HepG2 (cell line): ENCODE data around the gene MPC1. TPM values are rescaled to one million over a fixed set of nuclear protein-coding genes. Genes with fewer than 3 reads are reported as not detected.

Experiments
- CEBPG ChIP-seq: IDR thresholded peaks from 2 replicates; pipeline ENCODE4 v1.6.1; 2016
- FOXA3 ChIP-seq: IDR thresholded peaks from 2 replicates; pipeline ENCODE4 v1.6.1; 2016; ENCODE audit warnings: missing genetic modification reagents, missing compliant biosample characterization
- FOXP1 ChIP-seq, 2 experiments: fragments of 450-650 bp in 1 of 2; IDR thresholded peaks; 2 replicates each; pipeline ENCODE4 v1.6.1; 2017 to 2018; ENCODE audit warnings: antibody characterized with exemption in 1 of 2
- GTF2F1 ChIP-seq: fragments of 150-350 bp; IDR thresholded peaks from 2 replicates; pipeline ENCODE4 v1.6.1; 2014; ENCODE audit warnings: low read length
- HMG20B ChIP-seq: conservative IDR thresholded peaks from 2 replicates; pipeline ENCODE4 v1.6.1; 2016; ENCODE audit warnings: missing genetic modification reagents, missing compliant biosample characterization
- MAZ ChIP-seq, 2 experiments: sonication (generic) in 1 of 2; formaldehyde crosslinking in 1 of 2; IDR thresholded peaks; 2 replicates each; pipeline versions ENCODE4 v1.5.0 to v1.6.1; 2012 to 2020; ENCODE audit warnings: low read depth in 2 of 2, mild to moderate bottlenecking in 2 of 2, borderline replicate concordance in 1 of 2, improper control_type of control experiment in 1 of 2, low read length in 1 of 2, missing genetic modification reagents in 1 of 2, moderate library complexity in 1 of 2
- MED1 ChIP-seq: sonication (generic); formaldehyde crosslinking; IDR thresholded peaks from 2 replicates; pipeline ENCODE4 v1.4.0; 2020; ENCODE audit warnings: missing genetic modification reagents
- NCOA2 ChIP-seq: sonication (generic); formaldehyde crosslinking; IDR thresholded peaks from 2 replicates; pipeline ENCODE4 v1.8.0; 2022; ENCODE audit warnings: inconsistent platforms
- NCOA5 ChIP-seq: sonication (generic); formaldehyde crosslinking; IDR thresholded peaks from 2 replicates; pipeline ENCODE4 v1.4.0; 2020; ENCODE audit warnings: missing genetic modification reagents
- NR2F1 ChIP-seq, 2 experiments: fragments of 450-650 bp in 1 of 2; formaldehyde crosslinking in 1 of 2; IDR thresholded peaks; 2 replicates each; pipeline versions ENCODE4 v1.5.0 to v1.6.1; 2016 to 2020; ENCODE audit warnings: mild to moderate bottlenecking in 1 of 2, missing compliant biosample characterization in 1 of 2, missing genetic modification reagents in 1 of 2, moderate library complexity in 1 of 2
- RARA ChIP-seq: IDR thresholded peaks from 2 replicates; pipeline ENCODE4 v1.6.1; 2016; ENCODE audit warnings: missing genetic modification reagents, missing compliant biosample characterization
- RCOR2 ChIP-seq: IDR thresholded peaks from 2 replicates; pipeline ENCODE4 v1.6.1; 2016; ENCODE audit warnings: missing biosample characterization, missing genetic modification reagents
- RFX3 ChIP-seq: IDR thresholded peaks from 2 replicates; pipeline ENCODE4 v1.6.1; 2016; ENCODE audit warnings: missing biosample characterization, missing genetic modification reagents
- SATB2 ChIP-seq: sonication (generic); formaldehyde crosslinking; IDR thresholded peaks from 2 replicates; pipeline ENCODE4 v1.5.0; 2020; ENCODE audit warnings: missing genetic modification reagents
- SIX1 ChIP-seq: sonication (generic); formaldehyde crosslinking; IDR thresholded peaks from 2 replicates; pipeline ENCODE4 v1.4.0; 2020; ENCODE audit warnings: missing genetic modification reagents, borderline replicate concordance
- YEATS2 ChIP-seq: sonication (generic); formaldehyde crosslinking; IDR thresholded peaks from 2 replicates; pipeline ENCODE4 v1.4.0; 2020; ENCODE audit warnings: missing genetic modification reagents, borderline replicate concordance
- ZBTB20 ChIP-seq: sonication (generic); formaldehyde crosslinking; IDR thresholded peaks from 2 replicates; pipeline ENCODE4 v1.8.1; 2023; ENCODE audit warnings: missing genetic modification reagents, low read depth, mild to moderate bottlenecking, borderline replicate concordance
- ZFP1 ChIP-seq: IDR thresholded peaks from 2 replicates; pipeline ENCODE4 v1.6.1; 2016
- ZFP41 ChIP-seq: sonication (generic); formaldehyde crosslinking; IDR thresholded peaks from 2 replicates; pipeline ENCODE4 v1.4.0; 2020; ENCODE audit warnings: mild to moderate bottlenecking, missing genetic modification reagents, borderline replicate concordance
- ZFP62 ChIP-seq: sonication (generic); formaldehyde crosslinking; IDR thresholded peaks from 2 replicates; pipeline ENCODE4 v1.4.0; 2020; ENCODE audit warnings: missing genetic modification reagents
- ZNF207 ChIP-seq: fragments of 450-650 bp; IDR thresholded peaks from 2 replicates; pipeline ENCODE4 v1.6.1; 2016; ENCODE audit warnings: antibody characterized with exemption, borderline replicate concordance
- ZNF749 ChIP-seq: sonication (generic); formaldehyde crosslinking; IDR thresholded peaks from 2 replicates; pipeline ENCODE4 v1.8.0; 2022; ENCODE audit warnings: mild to moderate bottlenecking, missing genetic modification reagents, moderate library complexity, borderline replicate concordance
- polyA plus RNA-seq, 8 experiments: library from polyadenylated mRNA; depleted of rRNA in 3 of 8; stranded (reverse) in 7 of 8; unstranded in 1 of 8; fragments of >200 nt; fragmentation: Illumina TruSeq in 4 of 8; extraction: Trizol in 4 of 8; gene quantifications; 2 replicates each; pipeline versions ENCODE4 v1.2.1 to v1.2.3, GENCODE V29; 2011 to 2016; ENCODE audit warnings: low read depth in 4 of 8, missing spikeins in 1 of 8, mixed read lengths in 1 of 8; ENCODE audit not compliant: insufficient read depth in 1 of 8
- total RNA-seq, 5 experiments: library from RNA; depleted of rRNA; stranded (reverse); fragments of >200 nt; fragmentation: Illumina TruSeq; extraction: Trizol; gene quantifications; 2 replicates each; pipeline ENCODE4 v1.2.3, GENCODE V29; 2016; ENCODE audit warnings: low read depth in 1 of 5
- TF ChIP-seq, protein P1 (sequence below): IDR thresholded peaks from 2 replicates; pipeline ENCODE4 v1.6.1; 2016; ENCODE audit warnings: mild to moderate bottlenecking
- TF ChIP-seq, protein P2 (sequence below): sonication (generic); formaldehyde crosslinking; IDR thresholded peaks from 2 replicates; pipeline ENCODE4 v1.4.0; 2020; ENCODE audit warnings: missing genetic modification reagents; ENCODE audit errors: not compliant biosample characterization
- TF ChIP-seq, protein P3 (sequence below): sonication (generic); formaldehyde crosslinking; IDR thresholded peaks from 2 replicates; pipeline ENCODE4 v1.5.1; 2020; ENCODE audit warnings: missing genetic modification reagents, mild to moderate bottlenecking, borderline replicate concordance
- TF ChIP-seq, protein P4 (sequence below): sonication (generic); formaldehyde crosslinking; IDR thresholded peaks from 2 replicates; pipeline ENCODE4 v1.4.0; 2020; ENCODE audit warnings: missing genetic modification reagents, borderline replicate concordance
- TF ChIP-seq, protein P5 (sequence below): IDR thresholded peaks from 2 replicates; pipeline ENCODE4 v1.6.1; 2018; ENCODE audit warnings: missing genetic modification reagents

MPC1 gene
- total and polyA plus RNA-seq, 2 of the 13 experiments (the other 11 are each of a cell fraction or from before 2014, with no cell fraction given) = 189 to 214 TPM

DNA sequence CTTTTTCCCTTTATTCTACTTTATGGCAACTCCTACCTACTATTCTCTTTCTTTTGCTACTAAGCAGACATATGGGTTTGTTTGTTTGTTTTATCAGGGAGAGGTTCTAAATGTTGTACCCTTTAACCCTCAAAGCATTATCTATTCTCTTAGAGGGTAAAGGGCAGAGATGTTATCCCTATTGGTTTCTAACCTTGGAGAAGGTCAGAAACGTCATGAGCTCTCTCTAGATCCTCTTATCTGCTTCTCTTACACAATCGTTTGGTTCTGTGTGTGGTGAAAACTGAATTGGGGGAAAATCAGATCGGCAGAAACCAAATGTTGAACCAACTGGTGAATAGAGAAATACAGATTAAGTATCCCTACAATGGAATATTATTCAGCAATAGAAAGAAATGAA, 6.4 kb upstream of the MPC1 start (continued):
- TF ChIP-seq, protein P1, sequence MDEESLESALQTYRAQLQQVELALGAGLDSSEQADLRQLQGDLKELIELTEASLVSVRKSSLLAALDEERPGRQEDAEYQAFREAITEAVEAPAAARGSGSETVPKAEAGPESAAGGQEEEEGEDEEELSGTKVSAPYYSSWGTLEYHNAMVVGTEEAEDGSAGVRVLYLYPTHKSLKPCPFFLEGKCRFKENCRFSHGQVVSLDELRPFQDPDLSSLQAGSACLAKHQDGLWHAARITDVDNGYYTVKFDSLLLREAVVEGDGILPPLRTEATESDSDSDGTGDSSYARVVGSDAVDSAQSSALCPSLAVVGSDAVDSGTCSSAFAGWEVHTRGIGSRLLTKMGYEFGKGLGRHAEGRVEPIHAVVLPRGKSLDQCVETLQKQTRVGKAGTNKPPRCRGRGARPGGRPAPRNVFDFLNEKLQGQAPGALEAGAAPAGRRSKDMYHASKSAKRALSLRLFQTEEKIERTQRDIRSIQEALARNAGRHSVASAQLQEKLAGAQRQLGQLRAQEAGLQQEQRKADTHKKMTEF (CRISPR knock-in tag) = no peak
- TF ChIP-seq ZNF207 (no peak), ZFP62 (CRISPR knock-in tag) (no peak), ZNF749 (CRISPR knock-in tag) (no peak), RARA (peak; percentile 76), NCOA2 (CRISPR knock-in tag) (peak; percentile 88), ZFP1 (CRISPR knock-in tag) (no peak), YEATS2 (CRISPR knock-in tag) (no peak), FOXP1 (IDR thresholded peaks at IDR 0.05) (no peak), FOXP1 (CRISPR knock-in tag; IDR thresholded peaks at IDR 0.05) (peak; percentile 72), SATB2 (no peak), NR2F1 (CRISPR knock-in tag; IDR thresholded peaks at IDR 0.05) (peak; percentile 47 to 60; a peak in 2 of 4 replicates), GTF2F1 (no peak), ZFP41 (CRISPR knock-in tag) (no peak), MED1 (CRISPR knock-in tag) (peak; percentile 92), NCOA5 (no peak), CEBPG (CRISPR knock-in tag) (peak; percentile 92), ZBTB20 (CRISPR knock-in tag) (no peak), HMG20B (0 out of 2 replicates have a peak, but pooled peaks have one; percentile 20), SIX1 (CRISPR knock-in tag) (peak; percentile 70; the same call in 1 of the 2 replicates), FOXA3 (CRISPR knock-in tag) (peak; percentile 68; the same call in 1 of the 2 replicates), RCOR2 (CRISPR knock-in tag) (no peak), RFX3 (CRISPR knock-in tag) (no peak), MAZ (IDR thresholded peaks at IDR 0.05; ENCODE audit: borderline replicate concordance, low read depth, low read length) (no peak), MAZ (CRISPR knock-in tag; IDR thresholded peaks at IDR 0.05; ENCODE audit: low read depth) (no peak)
- TF ChIP-seq, protein P2, sequence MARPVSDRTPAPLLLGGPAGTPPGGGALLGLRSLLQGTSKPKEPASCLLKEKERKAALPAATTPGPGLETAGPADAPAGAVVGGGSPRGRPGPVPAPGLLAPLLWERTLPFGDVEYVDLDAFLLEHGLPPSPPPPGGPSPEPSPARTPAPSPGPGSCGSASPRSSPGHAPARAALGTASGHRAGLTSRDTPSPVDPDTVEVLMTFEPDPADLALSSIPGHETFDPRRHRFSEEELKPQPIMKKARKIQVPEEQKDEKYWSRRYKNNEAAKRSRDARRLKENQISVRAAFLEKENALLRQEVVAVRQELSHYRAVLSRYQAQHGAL (CRISPR knock-in tag) = no peak
- TF ChIP-seq, protein P3, sequence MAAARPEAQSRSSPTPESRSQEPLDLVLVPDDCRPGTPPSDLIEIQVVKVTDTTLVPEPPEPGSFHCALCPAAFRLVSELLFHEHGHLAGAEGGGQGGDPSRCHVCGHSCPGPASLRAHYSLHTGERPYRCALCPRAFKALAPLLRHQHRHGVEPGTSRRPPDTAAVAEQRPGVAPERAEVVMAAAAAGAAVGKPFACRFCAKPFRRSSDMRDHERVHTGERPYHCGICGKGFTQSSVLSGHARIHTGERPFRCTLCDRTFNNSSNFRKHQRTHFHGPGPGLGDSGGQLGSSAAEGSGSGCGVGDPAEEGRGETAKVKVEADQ (CRISPR knock-in tag) = no peak
- TF ChIP-seq, protein P4, sequence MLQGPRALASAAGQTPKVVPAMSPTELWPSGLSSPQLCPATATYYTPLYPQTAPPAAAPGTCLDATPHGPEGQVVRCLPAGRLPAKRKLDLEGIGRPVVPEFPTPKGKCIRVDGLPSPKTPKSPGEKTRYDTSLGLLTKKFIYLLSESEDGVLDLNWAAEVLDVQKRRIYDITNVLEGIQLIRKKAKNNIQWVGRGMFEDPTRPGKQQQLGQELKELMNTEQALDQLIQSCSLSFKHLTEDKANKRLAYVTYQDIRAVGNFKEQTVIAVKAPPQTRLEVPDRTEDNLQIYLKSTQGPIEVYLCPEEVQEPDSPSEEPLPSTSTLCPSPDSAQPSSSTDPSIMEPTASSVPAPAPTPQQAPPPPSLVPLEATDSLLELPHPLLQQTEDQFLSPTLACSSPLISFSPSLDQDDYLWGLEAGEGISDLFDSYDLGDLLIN (CRISPR knock-in tag) = no peak
- TF ChIP-seq, protein P5, sequence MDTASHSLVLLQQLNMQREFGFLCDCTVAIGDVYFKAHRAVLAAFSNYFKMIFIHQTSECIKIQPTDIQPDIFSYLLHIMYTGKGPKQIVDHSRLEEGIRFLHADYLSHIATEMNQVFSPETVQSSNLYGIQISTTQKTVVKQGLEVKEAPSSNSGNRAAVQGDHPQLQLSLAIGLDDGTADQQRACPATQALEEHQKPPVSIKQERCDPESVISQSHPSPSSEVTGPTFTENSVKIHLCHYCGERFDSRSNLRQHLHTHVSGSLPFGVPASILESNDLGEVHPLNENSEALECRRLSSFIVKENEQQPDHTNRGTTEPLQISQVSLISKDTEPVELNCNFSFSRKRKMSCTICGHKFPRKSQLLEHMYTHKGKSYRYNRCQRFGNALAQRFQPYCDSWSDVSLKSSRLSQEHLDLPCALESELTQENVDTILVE (CRISPR knock-in tag) = peak; percentile 42; the same call in 1 of the 2 replicates
